ENCODE measurements around the gene NEK2. TPM values are rescaled to one million over a fixed set of nuclear protein-coding genes. Genes with fewer than 3 reads are reported as not detected.
"Not testable (repeated sequence)": the region's sequence is repeated elsewhere in the genome, so short reads cannot be mapped to it uniquely, and the experiment has no call there.

The NEK2 gene
- total RNA-seq, 3 donors from 2014 or later (not counting 1 experiment from before 2014, with no cell fraction given) = 0.78 to 1.0 (median 0.99) TPM

DNA sequence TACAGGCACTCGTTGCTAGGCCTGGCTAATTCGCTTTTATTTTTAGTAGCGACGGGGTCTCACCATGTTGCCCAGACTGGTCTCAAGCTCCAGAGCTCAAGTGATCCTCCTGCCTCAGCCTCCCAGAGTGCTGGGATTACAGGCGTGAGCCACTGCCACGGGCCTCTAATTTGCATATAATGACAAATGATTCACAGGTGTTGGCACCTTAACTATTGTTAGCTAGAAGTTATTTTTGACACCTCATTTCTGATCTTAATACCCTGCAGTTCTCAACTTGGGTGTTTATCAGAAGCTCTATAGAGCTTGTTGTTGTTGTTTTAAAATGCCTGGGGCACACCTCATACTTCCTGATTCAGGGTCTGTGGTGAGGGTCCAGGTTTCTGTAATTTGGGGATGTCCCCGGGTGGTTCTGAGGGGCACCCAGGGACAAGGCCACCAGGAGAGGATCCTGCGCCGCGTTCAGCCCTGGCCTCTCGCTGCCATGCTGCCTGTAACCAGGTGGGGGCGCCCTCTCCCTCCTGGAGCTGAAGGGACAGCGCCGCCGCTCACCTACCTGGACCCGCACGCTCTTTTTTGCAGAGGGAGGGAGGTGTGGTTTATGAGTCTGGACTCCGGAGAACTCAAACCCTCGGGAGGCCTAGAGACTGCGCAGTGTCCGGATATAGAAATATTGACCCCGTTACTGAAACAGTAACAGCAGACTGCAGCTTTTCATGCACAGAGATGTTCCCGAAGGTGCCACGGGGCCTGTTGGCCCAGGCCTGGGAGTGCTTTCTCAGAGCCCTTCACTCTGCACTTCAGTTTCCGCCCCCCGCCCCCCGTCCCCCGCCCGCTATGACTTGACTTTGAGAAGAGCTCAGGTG is 23.0 kb upstream of the NEK2 start:
- Histone ChIP-seq H3K9me3 (ENCODE audit: control insufficient read depth, insufficient read depth, low read length) (peaks cover 9% of the 10 kb centered on the region), H3K4me3 (ENCODE audit: low read length) (no peak overlapping the region), H3K27ac (ENCODE audit: low read length) (no peak overlapping the region), H3K4me1 (ENCODE audit: control insufficient read depth, insufficient read depth, low read length) (peaks cover 54% of the 10 kb centered on the region), H3K36me3 (ENCODE audit: control insufficient read depth, insufficient read depth, low read length) (no peaks in the 10 kb centered on the region), H3K27me3 (ENCODE audit: control insufficient read depth, insufficient read depth, low read length) (no peaks in the 10 kb centered on the region)
- intact Hi-C loops (cut with micrococcal nuclease) = loop anchor here (5.0 kb wide), 1 partner anchor 134 kb away; the partner anchor contains the start of gene LPGAT1
- ATAC-seq (peak; percentile 89 to 93 (median 92)), DNase-seq (peak; percentile 85)
- Mint-ChIP-seq H3K4me1 (peaks cover 39 to 45% of the 10 kb centered on the region in 2 donors), H3K27me3 (ENCODE audit: low read depth in 2 of 2) (peaks cover 0 to 3% of the 10 kb centered on the region in 2 donors), H3K4me3 (peak overlapping the region; percentile 25), H3K9me3 (peaks cover 0 to 3% of the 10 kb centered on the region in 2 donors), H3K27ac (peak overlapping the region in 1 of 2 donors; percentile 47), H3K36me3 (no peaks in the 10 kb centered on the region)
- WGBS (ENCODE audit: insufficient coverage) = 22% methylated on average over 28 of the region's 29 CpGs
- TF ChIP-seq, protein P1, sequence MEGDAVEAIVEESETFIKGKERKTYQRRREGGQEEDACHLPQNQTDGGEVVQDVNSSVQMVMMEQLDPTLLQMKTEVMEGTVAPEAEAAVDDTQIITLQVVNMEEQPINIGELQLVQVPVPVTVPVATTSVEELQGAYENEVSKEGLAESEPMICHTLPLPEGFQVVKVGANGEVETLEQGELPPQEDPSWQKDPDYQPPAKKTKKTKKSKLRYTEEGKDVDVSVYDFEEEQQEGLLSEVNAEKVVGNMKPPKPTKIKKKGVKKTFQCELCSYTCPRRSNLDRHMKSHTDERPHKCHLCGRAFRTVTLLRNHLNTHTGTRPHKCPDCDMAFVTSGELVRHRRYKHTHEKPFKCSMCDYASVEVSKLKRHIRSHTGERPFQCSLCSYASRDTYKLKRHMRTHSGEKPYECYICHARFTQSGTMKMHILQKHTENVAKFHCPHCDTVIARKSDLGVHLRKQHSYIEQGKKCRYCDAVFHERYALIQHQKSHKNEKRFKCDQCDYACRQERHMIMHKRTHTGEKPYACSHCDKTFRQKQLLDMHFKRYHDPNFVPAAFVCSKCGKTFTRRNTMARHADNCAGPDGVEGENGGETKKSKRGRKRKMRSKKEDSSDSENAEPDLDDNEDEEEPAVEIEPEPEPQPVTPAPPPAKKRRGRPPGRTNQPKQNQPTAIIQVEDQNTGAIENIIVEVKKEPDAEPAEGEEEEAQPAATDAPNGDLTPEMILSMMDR (IDR thresholded peaks at IDR 0.05) = peak; percentile 98

DNA sequence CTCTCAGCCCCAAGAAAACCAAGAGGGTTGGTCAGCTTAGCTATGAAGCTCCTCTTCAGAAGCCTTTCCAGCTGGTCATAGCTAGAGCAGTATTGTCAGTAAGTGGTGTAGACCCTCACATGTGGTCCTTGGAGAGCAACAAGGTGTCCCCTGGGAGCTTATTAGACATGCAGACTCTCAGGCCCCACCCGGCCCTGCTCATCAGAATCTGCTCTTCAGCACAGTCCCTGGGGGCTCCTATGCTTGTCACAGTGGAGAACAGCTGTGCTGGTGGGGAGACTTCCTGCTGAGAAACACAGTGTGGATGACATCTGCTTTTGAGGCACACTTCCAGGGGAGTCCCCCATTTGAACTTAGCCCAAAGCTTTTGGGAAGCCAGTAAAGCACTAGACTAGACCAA is 21.9 kb upstream of the NEK2 start:
- no peaks in the 10 kb centered on the region for H3K27me3 ChIP-seq (ENCODE audit: control insufficient read depth, insufficient read depth, low read length)
- peaks cover 9% of the 10 kb centered on the region for H3K9me3 ChIP-seq (ENCODE audit: control insufficient read depth, insufficient read depth, low read length)
- peak in 1 of 2 donors; percentile 11 for DNase-seq
- H3K4me1 ChIP-seq (ENCODE audit: control insufficient read depth, insufficient read depth, low read length) = peaks cover 54% of the 10 kb centered on the region
- H3K27ac Mint-ChIP-seq = peak overlapping the region; percentile 63 to 79
- H3K4me3 Mint-ChIP-seq = peak overlapping the region; percentile 47
- H3K36me3 Mint-ChIP-seq = no peaks in the 10 kb centered on the region
- TF ChIP-seq, protein P1 (IDR thresholded peaks at IDR 0.05) = no peak
- intact Hi-C loops (cut with micrococcal nuclease) = loop anchor here (5.0 kb wide), 1 partner anchor 135 kb away; the partner anchor contains the start of gene LPGAT1
- no peak overlapping the region for H3K4me3 ChIP-seq (ENCODE audit: low read length)
- H3K36me3 ChIP-seq (ENCODE audit: control insufficient read depth, insufficient read depth, low read length) = no peaks in the 10 kb centered on the region
- no peak for ATAC-seq
- peaks cover 40 to 45% of the 10 kb centered on the region in 2 donors for H3K4me1 Mint-ChIP-seq
- H3K9me3 Mint-ChIP-seq = peaks cover 0 to 3% of the 10 kb centered on the region in 2 donors
- WGBS (ENCODE audit: insufficient coverage) = 53% methylated on average over 1 of the region's 1 CpG
- H3K27ac ChIP-seq (ENCODE audit: low read length) = no peak overlapping the region
- H3K27me3 Mint-ChIP-seq (ENCODE audit: low read depth in 2 of 2) = peaks cover 0 to 3% of the 10 kb centered on the region in 2 donors

DNA sequence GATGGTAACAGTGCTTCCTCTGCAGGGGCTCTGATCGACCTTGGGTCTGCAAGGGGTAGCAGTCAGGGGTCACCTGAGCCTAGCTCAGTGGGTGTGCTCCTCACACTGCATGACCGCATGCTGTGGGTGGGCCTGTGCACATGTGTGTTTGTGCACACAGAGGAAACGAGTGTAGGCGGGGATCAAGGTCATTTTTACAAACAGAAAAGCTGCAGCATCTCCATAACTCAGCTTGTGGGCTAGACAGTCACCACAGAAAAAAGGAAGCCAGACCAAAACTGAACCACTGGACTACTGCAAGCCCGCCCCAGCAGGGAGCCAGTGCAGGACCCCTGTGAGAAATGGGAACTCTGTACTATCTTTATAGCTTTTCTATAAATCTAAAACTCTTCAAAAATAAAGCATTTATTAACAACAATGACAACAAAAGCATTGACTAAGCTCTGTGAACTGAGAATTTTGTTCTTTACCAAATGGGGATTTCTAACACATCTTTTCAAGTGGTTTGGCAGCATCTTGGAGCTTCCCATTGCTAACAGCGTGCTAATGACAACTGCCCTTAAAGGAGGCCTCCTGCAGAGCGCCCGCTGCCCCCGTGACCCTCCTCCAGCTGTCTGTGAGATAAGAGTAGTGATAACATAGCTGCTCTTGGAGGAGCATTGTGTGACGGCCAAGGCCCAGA is 19.9 kb upstream of the NEK2 start:
- ATAC-seq = peak; percentile 36 to 58 (median 47)
- WGBS (ENCODE audit: insufficient coverage) = 8% methylated on average over 9 of the region's 10 CpGs
- DNase-seq = peak in 1 of 2 donors; percentile 29
- Histone ChIP-seq H3K36me3 (ENCODE audit: control insufficient read depth, insufficient read depth, low read length) (no peaks in the 10 kb centered on the region), H3K27ac (ENCODE audit: low read length) (peak overlapping the region; percentile 55), H3K4me3 (ENCODE audit: low read length) (no peak overlapping the region), H3K27me3 (ENCODE audit: control insufficient read depth, insufficient read depth, low read length) (no peaks in the 10 kb centered on the region), H3K9me3 (ENCODE audit: control insufficient read depth, insufficient read depth, low read length) (peaks cover 9% of the 10 kb centered on the region), H3K4me1 (ENCODE audit: control insufficient read depth, insufficient read depth, low read length) (peaks cover 59% of the 10 kb centered on the region)
- Mint-ChIP-seq H3K27ac (peak overlapping the region; percentile 72 to 79), H3K36me3 (no peaks in the 10 kb centered on the region), H3K4me1 (peaks cover 57 to 64% of the 10 kb centered on the region in 2 donors), H3K4me3 (peak overlapping the region; percentile 62), H3K27me3 (ENCODE audit: low read depth in 2 of 2) (no peaks in the 10 kb centered on the region), H3K9me3 (peaks cover 0 to 3% of the 10 kb centered on the region in 2 donors)
- intact Hi-C loops (cut with micrococcal nuclease) = loop anchor here (2.0 to 5.0 kb wide), 2 partner anchors 14 to 137 kb away; partner anchors contain the start of gene LPGAT1
- TF ChIP-seq, protein P1 (IDR thresholded peaks at IDR 0.05) = no peak

DNA sequence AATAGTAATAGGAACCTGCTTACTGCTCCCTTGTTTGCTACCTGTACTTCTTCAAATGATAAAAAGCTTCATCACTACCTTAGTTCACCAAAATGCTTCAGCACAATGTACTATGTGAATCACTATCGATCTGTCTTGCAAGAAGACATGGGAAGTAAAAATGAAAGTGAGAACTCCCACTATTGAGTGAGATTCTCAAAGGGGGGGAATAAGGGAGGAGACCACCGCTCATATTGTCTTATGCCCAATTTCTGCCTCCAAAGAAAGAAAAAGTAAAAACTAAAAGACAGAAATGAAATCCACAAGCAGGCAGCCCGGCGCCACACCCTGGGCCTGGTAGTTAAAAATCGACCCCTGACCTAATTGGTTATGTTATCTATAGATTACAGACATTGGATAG is 18.5 kb upstream of the NEK2 start:
- H3K4me1 ChIP-seq (ENCODE audit: control insufficient read depth, insufficient read depth, low read length) = peaks cover 56% of the 10 kb centered on the region
- not testable (repeated sequence) for H3K9me3 Mint-ChIP-seq; H3K36me3 Mint-ChIP-seq; ATAC-seq; H3K27me3 ChIP-seq (ENCODE audit: control insufficient read depth, insufficient read depth, low read length); DNase-seq; H3K36me3 ChIP-seq (ENCODE audit: control insufficient read depth, insufficient read depth, low read length); H3K4me3 ChIP-seq (ENCODE audit: low read length); H3K9me3 ChIP-seq (ENCODE audit: control insufficient read depth, insufficient read depth, low read length); H3K27me3 Mint-ChIP-seq (ENCODE audit: low read depth in 2 of 2); H3K27ac ChIP-seq (ENCODE audit: low read length)
- WGBS (ENCODE audit: insufficient coverage) = 88% methylated on average over 4 of the region's 5 CpGs
- H3K4me3 Mint-ChIP-seq = peak overlapping the region; percentile 10
- H3K27ac Mint-ChIP-seq = peak overlapping the region; percentile 72 to 79
- peaks cover 65 to 70% of the 10 kb centered on the region in 2 donors for H3K4me1 Mint-ChIP-seq
- intact Hi-C loops (cut with micrococcal nuclease) = loop anchor here (2.0 kb wide), 1 partner anchor 13 kb away; no protein-coding TSS in a partner anchor
